GM10847 (cell line): ENCODE measurements around the gene C16orf95.

Source experiments
- POLR2A ChIP-seq: IDR thresholded peaks from 2 replicates; pipeline ENCODE4 v1.6.1; 2011; ENCODE audit not compliant: insufficient read length; ENCODE audit errors: extremely low read depth

Gene C16orf95

GRCh38 chr16:87350681-87351319 lies 33.6 kb upstream of the C16orf95 start:
- TF ChIP-seq POLR2A: no peak

DNA sequence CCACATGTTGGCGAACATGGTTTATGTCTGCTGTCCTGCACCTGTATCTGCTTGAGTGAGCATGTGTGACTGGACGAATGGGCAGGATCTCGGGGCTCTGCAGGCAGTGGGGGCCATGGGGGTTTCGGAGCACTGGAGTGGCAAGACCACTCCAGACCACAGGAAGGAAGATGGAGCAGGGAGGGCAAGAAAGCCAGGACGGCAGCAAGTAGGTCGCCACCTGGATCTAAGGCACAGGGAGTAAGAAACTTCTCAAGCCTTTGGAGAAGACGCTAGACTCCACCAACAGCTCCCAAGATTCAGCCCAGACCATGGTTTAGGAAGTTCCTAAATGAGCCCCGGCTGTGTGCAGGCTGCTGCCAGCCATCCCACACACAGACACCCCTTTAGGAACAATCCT lies 32.8 kb upstream of the C16orf95 start:
- no peak for TF ChIP-seq POLR2A

DNA sequence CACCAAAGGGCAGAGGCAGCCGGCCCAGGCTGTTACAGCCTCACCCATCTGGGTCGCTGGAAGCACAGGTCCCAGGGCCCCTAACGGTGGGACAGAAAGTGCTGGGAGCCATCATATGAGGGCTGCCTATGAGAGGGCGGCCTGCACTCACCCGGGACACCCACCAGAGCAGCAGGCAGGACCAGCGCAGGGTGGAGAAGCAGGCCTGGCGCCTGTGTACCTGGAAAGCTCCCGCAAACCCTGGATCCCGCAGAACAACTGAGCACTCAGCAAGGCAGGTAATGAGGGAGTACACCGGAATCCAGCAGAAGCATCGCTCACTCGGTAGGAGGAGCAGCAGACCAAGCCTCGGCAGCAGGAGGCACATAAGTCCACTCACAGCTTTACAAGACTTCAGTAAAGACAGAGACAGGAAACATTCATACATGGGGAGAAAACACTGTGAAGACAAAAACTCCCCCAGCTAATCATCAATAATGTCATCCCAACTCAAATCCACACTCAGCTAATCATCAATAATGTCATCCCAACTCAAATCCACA lies 31.5 kb upstream of the C16orf95 start:
- no peak for TF ChIP-seq POLR2A

GRCh38 chr16:87347932-87348615 lies 30.9 kb upstream of the C16orf95 start:
- no peak for TF ChIP-seq POLR2A

- no peak for TF ChIP-seq POLR2A
Observed at GRCh38 chr16:87346517-87347060, 29.4 kb upstream of the C16orf95 start.

DNA sequence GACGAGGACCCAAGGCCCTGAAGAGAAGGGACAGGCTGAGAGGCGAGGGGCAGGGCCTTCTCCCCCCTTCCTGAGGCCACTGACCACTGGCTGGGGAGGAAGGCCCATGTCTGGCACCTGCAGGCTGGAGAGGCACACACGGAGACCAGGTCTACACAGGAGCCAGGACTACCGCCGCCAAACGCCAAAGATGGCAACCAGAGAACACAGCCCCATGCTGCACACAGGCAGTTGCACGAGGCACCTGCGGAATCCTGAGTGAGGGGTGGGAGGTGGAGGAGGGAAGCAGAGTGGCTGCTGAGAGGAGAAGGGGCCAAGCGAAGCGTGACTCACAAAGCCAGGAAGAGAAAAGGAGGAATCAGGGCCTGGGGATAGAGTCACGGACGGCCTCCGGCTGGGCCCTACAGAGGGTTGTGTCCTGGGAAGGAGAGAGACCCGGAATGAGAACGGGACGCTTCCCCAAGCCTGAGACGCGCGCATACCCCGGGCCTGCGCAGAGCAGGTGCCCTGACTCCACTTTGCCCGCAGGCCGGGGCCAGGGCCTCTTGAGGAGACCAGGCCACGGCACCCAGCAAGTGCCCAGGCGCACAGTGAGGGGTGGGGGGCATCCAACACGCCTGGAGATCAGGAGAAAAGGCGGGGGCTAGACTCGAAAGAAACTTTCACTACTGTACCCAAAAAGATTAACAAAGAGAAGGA lies 28.7 kb upstream of the C16orf95 start:
- no peak for TF ChIP-seq POLR2A

- no peak for TF ChIP-seq POLR2A
Observed at GRCh38 chr16:87344931-87345631, 27.9 kb upstream of the C16orf95 start.

- TF ChIP-seq POLR2A: no peak
Observed at GRCh38 chr16:87344165-87344930, 27.2 kb upstream of the C16orf95 start.

GRCh38 chr16:87343753-87344050 lies 26.5 kb upstream of the C16orf95 start:
- TF ChIP-seq POLR2A: no peak

- no peak for TF ChIP-seq POLR2A
Observed at GRCh38 chr16:87342978-87343752, 26.0 kb upstream of the C16orf95 start.

DNA sequence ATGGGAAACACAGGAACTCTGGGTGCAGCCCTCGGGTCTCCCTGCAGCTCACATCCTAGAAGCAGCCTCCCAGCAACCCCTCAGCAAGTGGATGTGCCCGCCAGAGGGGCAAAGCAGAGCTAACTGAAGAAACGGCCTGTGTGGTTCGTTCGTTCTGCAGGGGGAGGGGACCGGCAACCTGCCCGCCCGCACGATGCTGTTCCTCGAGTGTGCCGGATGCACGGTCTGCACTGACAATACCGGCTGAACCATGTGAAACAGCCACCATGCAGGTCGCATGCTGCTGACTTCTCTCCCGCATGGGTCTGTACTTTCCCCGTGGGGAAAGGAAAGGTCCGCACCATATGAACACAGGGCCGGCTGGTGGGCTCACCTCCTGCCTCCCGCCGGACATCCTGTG lies 25.3 kb upstream of the C16orf95 start:
- TF ChIP-seq POLR2A: no peak

DNA sequence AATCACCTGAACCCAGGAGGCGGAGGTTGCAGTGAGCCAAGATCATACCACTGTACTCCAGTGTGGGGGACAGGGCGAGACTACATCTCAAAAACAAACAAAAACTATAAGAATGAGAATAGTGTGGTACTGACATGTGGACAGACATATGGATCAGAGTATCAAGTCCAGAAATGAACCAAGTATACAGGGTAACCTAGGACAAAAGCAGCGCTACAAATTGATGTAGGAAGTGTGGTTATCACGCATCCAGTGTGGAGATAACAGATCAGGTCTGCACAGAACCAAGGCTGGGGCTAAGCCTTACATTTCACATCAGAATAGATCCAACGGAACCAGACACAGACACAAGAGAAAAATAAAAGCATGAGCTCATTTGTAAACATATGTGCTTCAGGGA lies 23.0 kb upstream of the C16orf95 start:
- TF ChIP-seq POLR2A: no peak

GRCh38 chr16:87339086-87339723 lies 22.0 kb upstream of the C16orf95 start:
- no peak for TF ChIP-seq POLR2A
